ENCODE data around the gene FANCC. TPM values are rescaled to one million over a fixed set of nuclear protein-coding genes. Genes with fewer than 3 reads are reported as not detected.
"Not testable (repeated sequence)": the region's sequence is repeated elsewhere in the genome, so short reads cannot be mapped to it uniquely, and the experiment has no call there.

FANCC gene
- total and polyA plus RNA-seq, 2 of the 4 experiments (the other 2 are of a cell fraction), result 4.7 to 6.3 TPM

DNA sequence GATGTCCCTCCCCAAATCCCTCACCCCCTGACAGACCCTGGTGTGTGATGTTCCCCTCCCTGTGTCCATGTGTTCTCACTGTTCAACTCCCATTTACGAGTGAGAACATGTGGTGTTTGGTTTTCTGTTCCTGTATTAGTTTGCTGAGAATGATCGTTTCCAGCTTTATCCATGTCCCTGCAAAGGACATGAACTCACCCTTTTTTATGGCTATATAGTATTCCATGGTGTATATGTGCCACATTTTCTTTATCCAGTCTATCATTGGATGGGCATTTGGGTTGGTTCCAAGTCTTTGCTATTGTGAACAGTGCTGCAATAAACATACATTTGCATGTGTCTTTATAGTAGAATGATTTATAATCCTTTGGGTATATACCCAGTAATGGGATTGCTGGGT lies 43.3 kb downstream of the FANCC start:
- H2BK20ac ChIP-seq (ENCODE audit: low read depth, low read length); H3K9me1 ChIP-seq (ENCODE audit: insufficient read depth, low read length); H3K79me1 ChIP-seq (ENCODE audit: low read depth in 1 of 2, low read length in 2 of 2); ATAC-seq (ENCODE audit: low read depth); POLR2A ChIA-PET (ENCODE audit: unreplicated experiment); H2AK5ac ChIP-seq (ENCODE audit: low read depth, low read length); in situ Hi-C loops (cut with MboI; ENCODE audit: low sequenced_read_pairs); H3K27me3 ChIP-seq (ENCODE audit: control insufficient read depth, insufficient read depth, low read length); H4K8ac ChIP-seq (ENCODE audit: low read depth in 2 of 2, low read length in 2 of 2); H2AFZ ChIP-seq (replicated peaks; ENCODE audit: low read length, poor library complexity); intact Hi-C loops (cut with micrococcal nuclease); H3K9me3 ChIP-seq (ENCODE audit: control insufficient read depth, insufficient read depth, low read length); H3K18ac ChIP-seq (ENCODE audit: low read depth, low read length); H3K9ac ChIP-seq (ENCODE audit: low read depth, low read length); H4K20me1 ChIP-seq (ENCODE audit: insufficient read depth, low read length); BruUV-seq (replicated peaks); H3K4me3 ChIP-seq (ENCODE audit: insufficient read depth, low read depth, low read length); H4K5ac ChIP-seq (ENCODE audit: low read depth, low read length); H2BK15ac ChIP-seq (ENCODE audit: low read depth, low read length); H3K4me1 ChIP-seq (ENCODE audit: control insufficient read depth, insufficient read depth, low read length); H3K23ac ChIP-seq (ENCODE audit: low read depth, low read length); H3K36me3 ChIP-seq (ENCODE audit: control insufficient read depth, insufficient read depth, low read length); H3K4ac ChIP-seq (ENCODE audit: low read depth, low read length); H3K4me2 ChIP-seq (ENCODE audit: low read depth, low read length); H3K56ac ChIP-seq (ENCODE audit: extremely low read depth, insufficient read depth, low read length); CTCF ChIA-PET; H2BK120ac ChIP-seq (ENCODE audit: low read depth, low read length); H3K27ac ChIP-seq (ENCODE audit: insufficient read depth, low read length); dilution Hi-C loops (cut with HindIII; ENCODE audit: low sequenced_read_pairs, unreplicated experiment); H2AK9ac ChIP-seq (replicated peaks; ENCODE audit: low read depth, low read length, poor library complexity); H3K14ac ChIP-seq (replicated peaks; ENCODE audit: low read depth, low read length); H4K91ac ChIP-seq (ENCODE audit: insufficient read depth, low read depth, low read length); H2BK5ac ChIP-seq (ENCODE audit: low read depth, low read length, poor library complexity, severe bottlenecking); DNase-seq: not testable (repeated sequence)
- WGBS, 2 experiments (ENCODE audit: extremely low coverage in 2 of 2, insufficient read length in 1 of 2), result no CpG with 5 or more reads among the region's 2 CpGs

Measured in IMR-90 (cell line).